HUES48 (cell line): ENCODE measurements around the gene CARMIL1.

Experiments used
- H3K27ac ChIP-seq: one replicate; pipeline ENCODE4 v1.7.0; 2013; ENCODE audit warnings: low read depth, low read length, inconsistent platforms
- H3K27me3 ChIP-seq: 2 replicates; pipeline ENCODE4 v1.6.1; 2013; ENCODE audit warnings: mild to moderate bottlenecking, low read length; ENCODE audit not compliant: control insufficient read depth, insufficient read depth
- H3K36me3 ChIP-seq: 2 replicates; pipeline ENCODE4 v1.6.1; 2013; ENCODE audit warnings: low read length; ENCODE audit not compliant: control insufficient read depth, insufficient read depth
- H3K4me1 ChIP-seq: 2 replicates; pipeline ENCODE4 v1.6.1; 2013; ENCODE audit warnings: mild to moderate bottlenecking, low read length; ENCODE audit not compliant: control insufficient read depth, insufficient read depth
- H3K4me3 ChIP-seq: 2 replicates; pipeline ENCODE4 v1.5.1; 2013; ENCODE audit warnings: mild to moderate bottlenecking, low read depth, low read length
- H3K9ac ChIP-seq: 2 replicates; pipeline ENCODE4 v1.6.1; 2013; ENCODE audit warnings: mild to moderate bottlenecking, low read depth, low read length, moderate library complexity
- H3K9me3 ChIP-seq: 2 replicates; pipeline ENCODE4 v1.6.1; 2013; ENCODE audit warnings: low read length; ENCODE audit not compliant: control insufficient read depth, insufficient read depth

Gene CARMIL1

DNA sequence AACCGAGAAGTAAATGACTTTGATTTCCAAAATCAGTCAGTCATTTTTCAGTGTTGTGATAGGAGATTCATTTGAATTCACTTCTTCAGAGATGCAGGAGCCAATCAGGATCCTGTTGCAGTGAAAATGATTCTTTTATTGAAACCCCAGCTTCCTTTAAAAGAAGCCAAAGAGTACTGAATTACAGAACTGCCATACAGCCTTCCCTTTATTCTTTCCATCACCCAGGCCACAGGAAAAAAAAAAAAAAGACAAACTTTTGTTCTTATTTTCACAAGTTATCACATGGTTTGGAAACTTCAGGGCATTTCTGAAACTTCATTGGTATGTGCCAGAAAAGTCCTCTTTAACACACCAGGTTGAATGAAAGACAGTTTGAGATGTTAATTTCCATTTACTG lies 1.8 kb upstream of the CARMIL1 start:
- peaks cover 22% of the 10 kb centered on the region for H3K4me1 ChIP-seq
- no peaks in the 10 kb centered on the region for H3K27me3 ChIP-seq
- no peak overlapping the region for H3K4me3 ChIP-seq
- H3K9ac ChIP-seq, result no peak overlapping the region
- no peak overlapping the region for H3K27ac ChIP-seq
- no peaks in the 10 kb centered on the region for H3K36me3 ChIP-seq
- no peaks in the 10 kb centered on the region for H3K9me3 ChIP-seq

DNA sequence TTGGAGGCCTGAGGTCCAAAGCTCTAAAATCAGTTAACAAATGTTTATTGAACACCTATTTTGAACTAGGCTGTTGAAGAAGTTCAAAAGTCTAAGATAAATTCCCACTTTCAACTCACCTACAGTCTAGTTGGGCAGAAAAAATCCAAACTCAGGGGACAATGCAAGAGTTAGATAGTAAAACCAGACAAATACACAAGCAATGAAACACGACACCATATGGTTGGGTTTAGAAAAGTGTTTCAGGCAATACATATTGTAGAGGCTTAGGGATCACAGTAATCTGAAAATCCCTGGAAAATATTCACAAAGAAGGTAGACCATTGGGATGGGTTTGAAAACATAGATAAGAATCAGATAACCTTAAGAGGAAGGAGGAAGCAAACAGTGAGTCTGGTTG lies 1.3 kb upstream of the CARMIL1 start:
- no peaks in the 10 kb centered on the region for H3K9me3 ChIP-seq
- H3K4me1 ChIP-seq, result peaks cover 22% of the 10 kb centered on the region
- H3K27ac ChIP-seq, result no peak overlapping the region
- peak overlapping the region; percentile 95 for H3K4me3 ChIP-seq
- no peak overlapping the region for H3K9ac ChIP-seq
- no peaks in the 10 kb centered on the region for H3K36me3 ChIP-seq
- H3K27me3 ChIP-seq, result no peaks in the 10 kb centered on the region

DNA sequence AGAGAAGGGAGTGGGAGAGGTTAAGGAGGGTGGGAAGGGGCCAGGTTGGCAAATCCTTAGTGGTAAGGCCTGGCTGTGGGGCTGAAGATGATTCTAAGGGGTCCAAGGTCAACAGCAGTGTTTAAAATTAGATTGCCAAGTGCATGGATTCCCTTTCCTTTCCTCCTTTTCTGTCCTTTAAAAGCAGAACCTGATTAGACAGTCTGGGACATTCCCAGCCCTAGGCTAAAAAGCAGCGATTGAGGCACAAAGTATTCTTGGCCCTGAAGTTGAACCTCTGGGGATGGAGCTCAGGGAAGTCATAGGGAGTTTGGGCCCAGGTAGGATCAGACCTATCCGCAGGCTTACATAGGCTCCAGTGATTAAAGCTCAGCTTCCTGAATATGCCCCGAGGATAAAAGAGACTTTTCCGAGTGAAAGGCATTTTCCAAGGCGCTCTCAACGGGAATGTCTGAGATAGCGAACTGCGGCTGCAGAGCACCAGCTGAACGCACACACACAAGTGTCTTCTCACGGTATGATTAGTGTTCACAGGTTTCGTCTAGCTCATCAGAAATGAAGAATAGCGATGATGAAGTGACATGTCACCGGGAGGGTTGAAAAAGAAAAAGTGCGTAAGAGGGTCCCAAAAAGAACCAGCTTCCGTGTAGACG lies 787 bp upstream of the CARMIL1 start:
- Histone ChIP-seq H3K4me1 (peaks cover 22% of the 10 kb centered on the region), H3K27ac (peak overlapping the region; percentile 88), H3K9ac (peak overlapping the region; percentile 64), H3K9me3 (no peaks in the 10 kb centered on the region), H3K4me3 (peak overlapping the region; percentile 95), H3K27me3 (no peaks in the 10 kb centered on the region), H3K36me3 (no peaks in the 10 kb centered on the region)

DNA sequence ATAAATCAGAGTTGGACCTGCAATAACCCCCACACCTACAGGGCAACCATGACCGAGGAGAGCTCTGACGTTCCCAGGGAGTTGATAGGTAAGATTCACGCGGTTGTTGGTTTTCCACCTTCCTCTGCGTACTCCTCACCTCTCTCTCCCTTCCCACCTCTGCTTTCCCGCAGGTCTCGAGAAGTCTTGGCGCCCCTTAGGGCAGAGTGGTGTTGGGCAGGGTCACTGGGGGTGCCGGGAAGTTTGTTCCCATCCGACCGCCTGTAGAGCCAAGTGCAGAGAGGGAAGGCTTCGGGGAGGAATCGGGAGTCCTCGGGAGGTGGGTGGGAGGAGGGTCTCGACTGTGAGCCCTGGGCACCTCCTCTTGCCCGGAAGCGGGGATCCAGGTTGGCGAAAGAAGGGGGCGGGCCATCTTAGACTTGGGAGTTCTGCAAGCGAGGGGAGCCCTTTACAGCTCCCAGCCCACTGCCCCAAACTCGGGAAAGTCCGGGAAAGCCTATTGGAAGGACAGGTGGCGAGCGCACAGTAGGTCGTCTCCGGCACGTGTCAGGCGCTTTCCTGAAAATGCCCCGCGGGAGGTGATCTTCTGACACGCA lies 672 bp downstream of the CARMIL1 start:
- H3K4me3 ChIP-seq, result peak overlapping the region; percentile 95
- H3K27ac ChIP-seq, result peak overlapping the region; percentile 88
- peak overlapping the region; percentile 64 for H3K9ac ChIP-seq
- no peaks in the 10 kb centered on the region; the same call in 1 of the 2 replicates for H3K36me3 ChIP-seq
- peaks cover 22% of the 10 kb centered on the region for H3K4me1 ChIP-seq
- H3K9me3 ChIP-seq, result no peaks in the 10 kb centered on the region
- H3K27me3 ChIP-seq, result no peaks in the 10 kb centered on the region

DNA sequence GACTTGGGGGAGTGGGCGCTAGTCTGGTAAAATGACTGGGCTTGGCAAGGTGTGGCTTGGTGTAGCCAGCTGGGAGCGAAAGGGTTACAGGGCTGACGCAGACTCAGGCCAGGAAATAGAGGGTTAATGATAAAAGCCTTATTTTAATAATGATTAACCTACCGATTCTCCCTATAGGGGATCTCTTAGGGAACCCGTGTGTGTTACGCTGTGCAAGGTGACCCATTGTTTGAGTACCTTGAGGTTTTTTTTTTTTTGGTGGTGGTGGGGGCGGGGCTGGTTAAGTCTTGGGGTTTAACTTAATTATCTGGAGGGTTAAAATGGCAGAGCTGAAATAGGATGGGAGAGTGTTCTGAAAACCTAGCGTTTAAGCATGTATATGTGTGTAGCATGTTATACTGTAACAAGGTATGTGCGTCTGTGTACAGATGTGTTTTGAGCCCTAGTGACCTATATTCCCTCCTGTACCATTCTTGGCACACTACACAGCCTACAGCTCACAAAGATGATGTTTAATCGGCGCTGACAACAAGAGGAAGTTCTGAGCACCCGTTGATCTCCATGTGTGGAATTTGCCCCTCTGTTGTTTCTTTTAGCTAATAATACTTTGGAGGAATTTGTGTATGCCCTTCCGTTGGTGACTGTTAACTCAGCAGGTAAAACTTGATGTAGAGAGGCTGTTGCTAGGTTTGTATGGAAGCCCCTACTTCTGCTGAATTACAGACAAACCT lies 1.3 kb downstream of the CARMIL1 start:
- H3K9me3 ChIP-seq, result no peaks in the 10 kb centered on the region
- H3K36me3 ChIP-seq, result peaks cover 4% of the 10 kb centered on the region; the same call in 1 of the 2 replicates
- peaks cover 22% of the 10 kb centered on the region for H3K4me1 ChIP-seq
- H3K9ac ChIP-seq, result peak overlapping the region; percentile 64
- peak overlapping the region; percentile 95 for H3K4me3 ChIP-seq
- H3K27ac ChIP-seq, result peak overlapping the region; percentile 88
- H3K27me3 ChIP-seq, result no peaks in the 10 kb centered on the region

DNA sequence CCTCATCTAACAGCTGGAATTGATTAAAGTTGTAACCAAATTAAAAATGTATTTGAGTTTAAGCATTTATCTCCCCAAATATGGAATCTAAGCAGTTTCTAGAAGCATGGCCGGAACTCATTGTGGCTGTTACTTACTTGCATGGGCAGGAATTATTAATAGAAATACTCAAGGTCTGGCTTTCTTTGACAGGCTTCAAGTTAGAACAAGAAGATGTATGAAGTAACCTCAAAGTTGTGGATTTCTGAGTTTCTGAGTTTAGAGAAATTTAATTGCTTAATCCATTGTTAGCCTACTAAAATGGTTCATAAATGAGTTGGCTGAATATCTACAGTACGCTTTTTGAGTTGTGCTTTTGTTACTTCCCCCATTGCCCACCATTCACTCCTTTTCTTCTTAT lies 7.7 kb downstream of the CARMIL1 start:
- Histone ChIP-seq H3K36me3 (peaks cover 8% of the 10 kb centered on the region; the same call in 1 of the 2 replicates), H3K9ac (no peak overlapping the region), H3K27me3 (no peaks in the 10 kb centered on the region), H3K9me3 (no peaks in the 10 kb centered on the region), H3K27ac (no peak overlapping the region), H3K4me1 (peaks cover 10% of the 10 kb centered on the region), H3K4me3 (no peak overlapping the region)

DNA sequence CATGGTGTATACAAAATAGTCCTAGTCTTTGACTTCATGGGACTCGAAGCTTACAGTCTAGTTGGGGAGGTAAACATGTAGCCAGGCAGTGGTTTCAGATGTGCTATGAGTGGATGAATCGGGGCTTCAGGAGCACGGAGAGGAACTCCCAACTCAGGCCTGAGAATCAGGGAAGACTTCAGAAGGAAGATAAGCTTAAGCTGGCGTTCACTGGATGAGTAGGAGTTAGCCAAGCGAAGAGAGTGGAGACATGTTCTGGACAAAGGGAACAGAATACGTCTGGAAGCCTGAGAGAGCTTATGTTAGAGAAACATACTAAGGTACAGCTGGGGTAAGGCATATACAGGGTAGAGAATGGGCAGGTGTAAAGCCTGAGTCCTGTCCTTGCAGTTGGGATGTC lies 8.8 kb downstream of the CARMIL1 start:
- H3K9ac ChIP-seq, result no peak overlapping the region
- H3K27ac ChIP-seq, result no peak overlapping the region
- H3K4me3 ChIP-seq, result no peak overlapping the region
- H3K4me1 ChIP-seq, result peaks cover 15% of the 10 kb centered on the region
- no peaks in the 10 kb centered on the region for H3K9me3 ChIP-seq
- H3K36me3 ChIP-seq, result peaks cover 8% of the 10 kb centered on the region; the same call in 1 of the 2 replicates
- H3K27me3 ChIP-seq, result no peaks in the 10 kb centered on the region

DNA sequence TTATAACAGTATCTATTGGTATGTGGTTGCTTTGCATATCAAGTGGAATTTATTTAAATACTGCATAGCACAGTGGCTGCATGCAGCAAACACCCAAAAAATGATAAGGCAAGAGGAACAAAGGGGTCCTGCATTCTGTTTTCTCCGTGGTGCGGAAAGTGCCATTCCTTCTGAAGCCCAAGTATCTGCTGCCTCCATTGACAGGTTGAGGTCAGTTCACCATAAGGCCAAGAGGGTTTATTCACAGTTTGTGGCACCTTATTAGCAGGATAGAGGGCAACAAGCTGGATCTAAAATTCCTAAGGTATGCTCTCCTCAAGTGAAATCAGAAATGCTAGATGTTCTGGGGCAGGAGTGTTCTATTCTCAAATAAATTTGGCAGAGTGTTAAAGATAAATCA lies 9.3 kb downstream of the CARMIL1 start:
- H3K9ac ChIP-seq, result no peak overlapping the region
- H3K36me3 ChIP-seq, result peaks cover 8% of the 10 kb centered on the region; the same call in 1 of the 2 replicates
- H3K9me3 ChIP-seq, result no peaks in the 10 kb centered on the region
- no peak overlapping the region for H3K4me3 ChIP-seq
- H3K4me1 ChIP-seq, result peaks cover 15% of the 10 kb centered on the region
- no peak overlapping the region for H3K27ac ChIP-seq
- H3K27me3 ChIP-seq, result no peaks in the 10 kb centered on the region

DNA sequence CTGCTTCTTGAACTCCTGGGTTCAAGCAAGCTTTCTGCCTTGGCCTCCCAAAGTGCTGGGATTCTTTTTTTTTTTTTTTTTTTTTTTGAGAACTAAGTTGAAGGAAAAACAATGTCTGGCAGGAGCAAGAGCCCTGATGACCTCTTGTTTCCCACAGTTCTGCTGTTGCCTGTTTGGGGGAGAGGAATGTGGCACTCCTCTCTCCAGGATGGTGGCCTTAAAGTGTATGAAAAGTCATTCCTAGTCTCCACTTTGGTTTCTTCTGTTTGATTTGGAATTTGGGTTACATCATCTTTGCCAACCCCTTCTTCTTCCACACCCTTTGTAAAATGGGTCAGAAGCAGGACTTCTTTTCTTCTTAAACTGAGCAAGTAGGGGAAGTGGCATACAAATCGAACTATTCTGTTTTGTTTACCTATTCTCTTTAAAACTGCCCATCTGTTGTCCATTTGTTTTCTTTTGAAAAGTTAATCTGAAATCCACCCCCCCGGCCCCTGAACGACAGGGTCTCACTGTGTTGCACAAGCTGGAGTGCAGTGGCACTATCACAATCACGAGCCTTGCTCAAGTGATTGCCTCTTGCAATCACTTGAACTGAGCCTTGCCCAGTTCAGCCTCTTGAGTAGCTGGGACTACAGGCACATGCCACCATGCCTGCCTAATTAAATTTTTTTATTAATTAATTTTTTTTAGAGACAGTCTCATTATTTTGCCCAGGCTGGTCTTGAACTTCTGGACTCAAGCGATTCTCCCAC lies 11.3 kb downstream of the CARMIL1 start:
- no peaks in the 10 kb centered on the region for H3K9me3 ChIP-seq
- peaks cover 15% of the 10 kb centered on the region for H3K4me1 ChIP-seq
- no peak overlapping the region for H3K27ac ChIP-seq
- H3K9ac ChIP-seq, result no peak overlapping the region
- no peaks in the 10 kb centered on the region for H3K27me3 ChIP-seq
- peaks cover 5% of the 10 kb centered on the region; the same call in 1 of the 2 replicates for H3K36me3 ChIP-seq
- no peak overlapping the region for H3K4me3 ChIP-seq

DNA sequence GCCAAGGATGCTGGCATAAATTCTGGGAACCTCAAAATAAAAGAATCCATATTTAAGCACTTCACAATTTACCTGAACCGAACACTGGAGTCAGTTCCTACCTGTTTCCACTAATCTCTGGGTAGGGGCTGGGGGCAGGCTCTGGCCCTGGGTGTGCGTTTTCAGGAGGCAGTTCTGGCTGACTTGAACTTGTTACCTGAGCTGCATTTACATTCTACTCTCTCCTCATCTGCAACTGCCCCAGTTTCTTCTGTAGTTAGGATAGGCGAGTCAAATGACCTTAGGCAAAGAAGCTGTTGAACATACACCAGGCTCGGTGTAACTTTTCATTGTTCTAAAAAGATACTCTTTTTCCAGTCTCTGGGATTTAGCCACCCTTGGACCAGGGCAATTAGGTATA lies 13.2 kb downstream of the CARMIL1 start:
- Histone ChIP-seq H3K27me3 (no peaks in the 10 kb centered on the region), H3K9me3 (no peaks in the 10 kb centered on the region), H3K27ac (no peak overlapping the region), H3K9ac (no peak overlapping the region), H3K4me1 (peaks cover 15% of the 10 kb centered on the region), H3K36me3 (no peaks in the 10 kb centered on the region), H3K4me3 (no peak overlapping the region)
